Smooth muscle cell of the brain vasculature (primary cell): ENCODE data around the gene ATP6AP1.
A peak's percentile ranks its signal among the peaks of the same experiment; 100 is the strongest.

Experiments used
- DNase-seq: peaks from one replicate; pipeline ENCODE4 v3.0.0-alpha.2; 2012; ENCODE audit warnings: low read depth, low spot score

ATP6AP1 gene

DNA sequence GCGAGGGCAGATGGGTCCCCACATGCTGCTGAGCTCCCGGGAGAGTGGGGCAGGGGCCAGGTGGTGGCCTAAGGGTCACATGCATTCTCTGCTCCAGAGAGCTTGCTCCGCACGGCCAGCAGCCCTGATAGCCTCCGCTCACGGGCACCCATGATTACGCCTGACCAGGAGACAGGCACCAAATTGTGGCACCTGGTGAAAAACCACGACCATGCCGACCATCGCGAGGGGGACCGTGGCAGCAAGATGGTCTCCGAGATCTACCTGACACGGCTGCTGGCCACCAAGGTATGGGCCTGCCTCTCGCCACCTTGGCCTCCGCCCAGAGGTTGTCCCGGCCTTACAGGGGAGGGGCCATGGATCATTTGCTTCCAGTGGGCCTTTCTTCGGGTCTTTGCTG lies 41.4 kb downstream of the ATP6AP1 start:
- no peak for DNase-seq

DNA sequence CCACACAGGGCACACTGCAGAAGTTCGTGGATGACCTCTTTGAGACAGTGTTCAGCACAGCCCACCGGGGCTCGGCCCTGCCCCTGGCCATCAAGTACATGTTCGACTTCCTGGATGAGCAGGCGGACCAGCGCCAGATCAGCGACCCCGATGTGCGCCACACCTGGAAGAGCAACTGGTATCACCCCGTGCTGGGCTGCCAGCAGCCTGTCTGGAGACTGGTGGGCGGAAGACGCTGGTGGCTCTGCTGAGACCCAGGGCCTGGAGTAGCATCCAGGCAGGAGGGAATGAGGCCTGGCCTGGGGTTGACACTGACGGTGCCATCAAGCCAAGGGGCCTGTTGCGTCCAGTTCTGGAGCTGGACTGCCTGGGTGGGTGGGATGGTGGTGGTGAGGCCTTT lies 42.0 kb downstream of the ATP6AP1 start:
- no peak for DNase-seq

DNA sequence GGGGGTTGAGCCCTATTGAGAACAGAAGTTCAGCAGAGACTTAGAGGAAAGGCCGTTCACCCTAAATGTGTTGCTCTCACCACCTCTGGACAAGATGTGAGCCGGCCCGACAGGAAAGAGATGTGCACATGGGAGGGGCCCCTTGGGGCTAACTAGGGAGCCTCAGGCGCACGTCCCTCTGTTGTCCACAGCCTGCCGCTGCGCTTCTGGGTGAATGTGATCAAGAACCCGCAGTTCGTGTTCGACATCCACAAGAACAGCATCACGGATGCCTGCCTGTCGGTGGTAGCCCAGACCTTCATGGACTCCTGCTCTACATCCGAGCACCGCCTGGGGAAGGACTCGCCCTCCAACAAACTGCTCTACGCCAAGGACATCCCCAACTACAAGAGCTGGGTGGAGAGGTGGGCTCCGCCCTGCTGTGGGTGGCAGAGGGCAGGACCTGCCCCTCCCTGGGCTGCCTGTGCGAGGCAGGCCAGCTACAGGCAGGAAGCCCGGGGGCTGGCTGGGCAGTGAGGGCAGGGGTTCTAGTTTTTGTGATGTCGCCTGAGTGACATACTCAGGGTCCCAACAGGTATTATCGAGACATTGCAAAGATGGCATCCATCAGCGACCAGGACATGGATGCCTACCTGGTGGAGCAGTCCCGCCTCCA lies 42.6 kb downstream of the ATP6AP1 start:
- no peak for DNase-seq

DNA sequence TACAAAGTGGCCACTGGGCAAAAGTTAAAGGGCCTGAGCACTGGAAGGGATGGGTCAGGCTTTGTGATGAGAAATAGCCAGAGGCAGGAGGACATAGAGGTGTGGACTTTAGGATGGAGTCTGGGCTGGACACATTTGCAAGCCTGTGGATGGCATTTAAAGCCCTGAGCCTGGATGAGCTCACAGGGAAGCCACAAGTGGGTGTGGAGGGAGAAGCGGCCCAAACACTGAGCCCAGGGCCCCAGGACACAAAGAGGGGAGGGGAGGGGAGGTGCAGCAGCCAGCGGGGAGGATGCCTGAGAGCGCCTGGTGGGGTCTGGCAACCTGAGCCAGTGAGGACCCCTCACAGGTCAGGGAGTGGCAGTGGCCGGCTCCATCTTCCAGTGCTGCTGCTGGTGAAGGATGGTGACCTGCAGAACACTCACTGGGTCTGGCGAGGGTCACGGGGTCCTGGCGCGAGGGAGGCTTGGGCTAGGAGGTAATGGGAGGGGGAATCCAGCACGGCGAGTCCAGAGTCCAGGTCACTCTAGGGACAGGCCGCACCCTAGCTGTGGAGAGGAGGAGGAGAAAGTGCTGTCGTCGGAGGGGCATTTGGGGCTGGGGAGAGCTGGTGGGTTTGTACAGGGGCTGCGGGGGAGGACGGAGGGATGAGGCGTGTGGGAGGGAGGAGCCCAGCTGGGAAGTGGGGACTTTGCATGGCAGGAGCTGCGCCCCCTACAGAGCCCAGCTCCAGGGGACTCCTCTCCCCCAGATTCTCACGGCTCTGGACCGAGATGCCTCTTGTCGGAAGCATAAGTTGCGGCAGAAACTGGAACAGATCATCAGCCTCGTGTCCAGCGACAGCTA lies 43.6 kb downstream of the ATP6AP1 start:
- no peak for DNase-seq

DNA sequence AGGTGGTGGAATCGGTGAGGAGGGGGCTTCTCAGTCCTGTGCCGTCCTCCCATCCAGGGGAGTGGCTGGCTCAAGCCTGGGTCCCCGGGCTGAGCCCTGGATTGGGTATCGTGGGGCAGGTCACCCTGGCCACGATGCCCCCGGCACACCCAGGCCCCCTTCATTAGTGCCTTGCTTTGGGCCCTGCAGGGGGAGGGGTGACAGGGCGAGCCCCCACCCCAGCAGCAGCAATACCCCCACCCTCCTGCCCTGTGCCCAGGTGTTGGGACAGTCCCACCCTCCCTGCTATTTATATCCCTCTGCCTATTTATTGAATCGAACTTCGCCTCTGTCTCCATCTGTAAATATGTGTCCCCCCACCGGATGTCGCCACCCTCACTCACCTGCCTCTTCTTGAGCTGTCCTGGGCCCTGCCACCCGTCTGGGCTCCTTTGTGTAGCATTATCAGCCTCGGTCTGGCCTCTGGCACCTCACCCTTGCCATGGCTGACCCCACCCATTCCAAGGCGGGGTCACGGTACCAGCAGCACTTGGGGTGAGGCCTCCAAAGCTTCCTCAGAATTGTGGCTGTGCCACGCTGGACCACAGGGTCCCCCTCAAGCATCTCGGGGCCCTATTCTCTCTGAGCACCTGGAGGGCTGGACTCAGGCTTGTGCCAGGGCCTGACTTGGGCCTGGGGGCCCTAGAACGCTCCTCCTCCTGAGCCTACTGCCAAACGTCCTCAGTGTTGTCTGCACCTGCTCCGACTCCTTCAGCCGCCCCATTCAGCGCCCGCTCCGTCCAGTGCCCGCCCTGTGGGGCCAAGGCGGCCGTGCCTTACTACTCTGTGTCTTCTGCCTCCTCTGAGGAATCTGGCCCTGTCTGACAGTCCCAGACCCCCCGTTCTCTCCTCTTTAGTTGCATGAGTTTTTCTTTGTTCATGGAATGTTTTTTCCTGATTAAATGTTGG lies 44.5 kb downstream of the ATP6AP1 start:
- DNase-seq: no peak

DNA sequence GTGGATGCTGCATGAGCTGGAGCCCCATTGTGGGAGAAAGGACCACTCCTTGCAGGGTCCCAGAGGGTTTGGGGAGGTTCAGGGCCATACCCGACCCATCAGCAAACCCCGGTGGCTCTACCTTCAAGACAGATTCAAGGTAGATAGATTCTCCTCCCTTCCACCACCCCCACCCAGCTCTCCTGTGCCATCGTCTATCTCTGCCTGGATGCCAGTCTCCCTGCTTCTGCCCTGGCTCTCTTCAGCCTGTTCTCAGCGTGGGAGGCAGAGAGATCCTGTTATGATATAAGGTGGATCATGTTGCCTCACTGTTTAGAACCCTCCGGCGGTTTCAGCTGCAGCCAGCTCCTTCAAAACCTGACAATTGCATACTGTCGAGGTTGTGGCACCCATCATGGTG lies 45.2 kb downstream of the ATP6AP1 start:
- DNase-seq: no peak

DNA sequence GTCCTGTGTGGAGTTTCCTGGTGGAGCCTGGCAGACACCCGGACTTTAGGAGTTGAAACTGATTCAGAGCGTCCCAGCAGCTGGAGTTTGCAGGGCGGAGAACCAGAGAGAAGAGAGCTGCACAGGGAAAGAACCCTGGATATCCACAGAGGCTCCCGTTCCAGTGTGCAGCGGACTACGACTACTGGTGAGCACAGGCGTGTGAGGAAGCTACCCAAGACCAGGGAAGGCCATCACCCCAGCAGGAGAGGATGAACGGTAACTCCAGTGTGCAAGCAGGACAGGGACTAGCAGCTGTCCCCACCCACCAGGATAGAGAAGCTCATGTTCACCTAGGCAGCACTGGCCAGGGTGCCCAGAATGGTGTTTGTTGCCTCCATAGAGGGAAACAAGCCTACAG lies 48.3 kb downstream of the ATP6AP1 start:
- DNase-seq: no peak

DNA sequence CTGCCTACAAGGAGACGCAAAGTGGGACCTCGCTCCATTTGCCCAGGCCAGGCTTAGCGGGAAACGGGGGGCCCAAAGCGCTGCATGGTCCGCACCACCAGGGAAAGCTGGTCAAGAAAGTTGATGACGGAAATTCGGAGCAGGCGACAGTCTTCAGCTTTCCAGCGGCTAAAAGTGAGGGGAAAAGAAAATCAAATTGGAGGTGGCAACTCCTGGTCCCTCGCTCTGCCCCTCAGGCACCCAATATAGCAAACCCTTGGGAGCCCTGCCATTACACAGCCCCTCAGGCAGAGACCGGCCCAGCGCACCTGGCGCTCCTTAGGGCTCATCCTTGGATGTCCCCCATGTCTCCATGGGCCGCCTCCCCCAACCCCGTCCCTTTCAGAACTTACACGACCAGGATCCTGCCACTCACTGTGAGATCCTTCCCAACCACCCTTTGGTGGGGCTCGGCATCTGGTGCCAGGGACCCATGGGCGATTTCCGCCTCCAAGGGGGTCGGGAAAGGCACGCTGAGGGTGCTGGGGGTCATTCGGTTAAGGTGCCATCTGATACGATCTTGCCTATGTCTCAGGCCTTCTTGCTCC lies 49.5 kb downstream of the ATP6AP1 start:
- no peak for DNase-seq

DNA sequence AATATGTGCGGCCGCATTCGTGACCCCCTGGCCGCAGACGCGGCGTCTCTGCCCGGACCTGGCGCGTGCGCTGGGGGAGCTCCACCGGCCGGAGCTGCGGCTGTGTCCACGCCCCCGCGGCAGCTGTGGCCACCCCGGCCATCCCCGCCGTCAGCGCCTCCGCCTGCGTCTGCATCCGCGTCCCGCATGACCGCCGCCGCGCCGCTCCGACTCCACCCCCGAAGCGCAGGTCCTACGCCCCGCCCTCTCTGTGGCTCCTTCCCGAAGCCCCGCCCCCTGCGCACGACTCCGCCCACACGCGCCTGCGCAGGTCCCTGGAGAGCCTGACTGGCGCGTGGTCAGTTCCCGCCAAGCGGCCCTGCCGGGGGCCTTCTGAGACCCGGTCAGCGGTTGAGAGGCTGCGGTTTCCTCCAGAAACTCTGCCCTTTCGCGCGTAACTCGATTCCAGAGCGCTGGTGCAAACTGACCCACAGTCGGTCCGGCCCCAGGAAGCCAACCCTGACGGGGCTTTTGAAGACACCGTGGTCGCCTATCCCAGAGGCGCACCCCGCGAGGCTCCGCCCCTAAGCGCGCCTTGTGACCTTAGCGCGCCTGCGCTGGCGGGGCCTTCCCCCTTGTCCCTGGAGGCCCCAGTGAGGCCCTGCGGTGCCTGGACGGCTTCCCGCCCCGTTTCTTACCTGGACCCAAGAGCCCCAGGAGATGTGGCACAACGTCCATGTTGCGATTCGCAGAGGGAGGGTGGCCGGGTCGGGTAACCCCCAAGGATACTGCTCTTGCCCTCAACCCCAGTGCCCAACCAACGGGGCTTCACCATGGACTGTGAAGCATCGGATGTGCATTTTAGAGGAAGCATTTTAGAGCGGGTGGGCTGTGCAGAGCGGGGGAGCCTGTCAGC lies 50.5 kb downstream of the ATP6AP1 start, which contains the start of gene LAGE3:
Gene LAGE3 (minus strand): TSS at position 554 of the 895 bp plus-strand sequence. CDS start 366 bp downstream, at position 188.
- peak; percentile 58 for DNase-seq

DNA sequence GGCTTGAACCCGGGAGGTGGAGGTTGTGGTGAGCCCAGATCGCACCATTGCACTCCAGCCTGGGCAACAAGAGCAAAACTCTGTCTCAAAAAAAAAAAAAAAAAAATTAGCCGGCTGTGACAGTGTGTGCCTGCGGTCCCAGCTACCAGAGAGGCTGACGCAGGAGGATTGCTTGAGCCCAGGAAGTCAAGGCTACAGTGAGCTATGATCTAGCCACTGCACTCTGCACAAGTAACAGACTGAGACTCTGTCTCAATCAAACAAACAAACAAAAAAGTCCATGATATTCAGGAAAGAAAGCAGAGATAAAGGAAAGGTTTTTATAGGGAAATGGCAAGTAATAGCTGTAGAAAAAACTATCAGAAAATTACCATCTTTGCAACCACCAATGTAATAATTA lies 52.7 kb downstream of the ATP6AP1 start:
- DNase-seq: no peak

DNA sequence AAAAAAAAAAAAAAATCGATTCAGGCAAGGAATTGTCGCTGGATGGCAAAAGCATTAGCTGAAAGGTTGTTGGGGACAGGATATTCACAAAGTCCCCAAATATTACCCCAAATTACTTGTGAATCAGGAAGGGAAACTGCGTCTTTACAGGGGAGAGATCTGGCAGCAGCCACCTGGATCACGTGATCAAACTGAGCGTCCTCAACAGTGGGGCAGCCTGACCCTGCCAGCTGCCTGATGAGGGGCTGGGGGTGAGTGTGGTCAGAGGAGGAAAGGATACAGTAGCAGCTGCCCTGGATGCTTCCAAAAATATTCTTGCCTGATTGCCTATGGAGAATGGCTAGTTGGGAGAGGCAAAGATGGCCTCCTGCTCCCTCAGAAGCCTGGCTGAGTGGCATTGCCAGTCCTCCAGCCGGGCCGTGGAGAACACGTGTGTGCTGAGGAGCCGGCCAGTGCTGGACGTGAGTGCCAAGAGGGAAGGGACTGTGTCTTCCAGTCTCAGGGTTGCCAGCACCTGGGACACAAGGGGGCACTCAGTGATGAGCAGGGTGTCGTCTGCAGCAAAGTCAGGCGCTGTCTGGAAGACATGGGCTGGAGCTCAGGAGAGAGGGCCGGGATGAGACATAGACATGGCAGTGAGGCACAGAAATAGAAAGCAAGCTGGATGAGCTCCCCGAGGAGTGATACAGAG lies 53.6 kb downstream of the ATP6AP1 start:
- DNase-seq: no peak

DNA sequence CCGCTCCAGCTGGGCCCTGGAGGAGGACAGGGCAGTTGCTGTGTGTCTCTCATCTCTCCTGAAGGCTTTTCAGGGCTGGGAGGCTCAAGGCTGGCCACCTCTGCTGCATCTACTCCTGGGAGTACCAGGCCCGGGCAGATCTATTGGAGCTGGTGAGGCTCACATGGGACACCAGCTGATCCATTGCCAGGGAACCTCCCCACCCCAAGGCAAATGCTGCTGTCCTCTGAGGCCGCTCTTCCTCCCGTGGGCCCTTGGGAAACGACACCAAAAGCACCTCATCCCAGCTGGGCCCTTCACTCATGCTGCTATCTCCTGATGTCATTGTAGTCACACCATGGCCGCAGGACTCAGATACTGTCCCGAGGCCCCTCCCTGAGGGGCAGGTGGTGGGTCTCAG lies 54.3 kb downstream of the ATP6AP1 start:
- no peak for DNase-seq

DNA sequence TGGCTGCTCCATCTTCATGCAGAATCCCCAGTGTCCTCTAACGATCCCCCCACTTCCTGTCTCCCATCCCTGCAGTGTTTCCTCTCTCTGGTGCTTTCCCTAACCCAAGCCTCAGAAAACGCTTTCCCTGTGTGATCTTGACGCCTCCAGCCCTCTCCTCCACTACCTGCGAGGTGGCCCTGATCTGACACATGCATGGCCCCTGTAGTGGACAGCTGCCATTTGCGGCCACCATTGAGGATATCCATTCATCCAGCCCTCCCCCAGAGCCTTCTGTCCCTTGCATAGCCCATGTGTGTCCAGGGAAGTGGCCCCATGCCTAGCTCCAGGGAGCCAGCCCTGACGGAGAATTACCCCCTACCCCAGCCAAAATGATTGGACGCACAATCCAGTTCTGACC lies 54.8 kb downstream of the ATP6AP1 start:
- no peak for DNase-seq

DNA sequence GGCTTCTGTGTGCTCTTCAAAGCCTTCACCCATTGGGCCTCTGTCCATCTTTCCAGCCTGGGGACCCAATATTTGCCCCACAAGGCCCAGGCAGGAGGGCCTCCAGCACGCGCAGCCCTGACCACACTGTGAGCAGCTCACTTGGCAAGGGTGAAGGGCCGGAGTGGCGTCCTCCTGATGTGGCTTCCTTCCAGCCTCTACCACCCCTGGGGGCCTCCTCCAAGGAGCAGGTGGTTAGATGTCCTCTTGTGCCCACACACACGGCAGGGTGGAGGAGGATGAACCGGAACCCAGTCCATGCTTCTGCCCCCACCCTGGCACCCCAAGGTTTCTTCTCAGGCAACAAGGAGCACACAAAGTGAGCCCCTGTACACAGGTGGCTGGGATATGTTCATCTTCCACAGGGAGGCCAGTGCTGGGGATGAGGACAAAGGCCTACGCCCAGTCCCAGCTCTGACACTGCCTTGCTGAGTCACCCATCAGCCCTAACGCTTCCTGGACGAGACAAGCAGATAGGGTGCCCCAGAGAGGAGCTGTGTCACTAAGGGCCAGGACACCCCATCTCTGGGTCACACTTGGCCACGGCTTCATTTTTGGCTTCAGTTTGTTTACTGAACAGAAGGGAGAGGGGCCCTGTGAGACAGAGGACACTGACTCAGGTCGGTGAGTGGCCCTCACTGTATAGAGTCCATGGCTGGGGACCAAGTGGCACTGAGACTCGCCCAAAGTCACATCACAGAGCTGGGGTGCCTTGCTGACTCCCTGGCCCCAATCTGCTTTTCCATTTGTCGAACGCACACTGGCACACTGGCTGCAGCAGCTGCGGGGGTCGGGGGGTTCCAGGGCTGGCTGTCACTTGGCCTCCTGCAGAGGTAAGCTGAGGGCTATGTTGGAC lies 56.0 kb downstream of the ATP6AP1 start:
- no peak for DNase-seq

DNA sequence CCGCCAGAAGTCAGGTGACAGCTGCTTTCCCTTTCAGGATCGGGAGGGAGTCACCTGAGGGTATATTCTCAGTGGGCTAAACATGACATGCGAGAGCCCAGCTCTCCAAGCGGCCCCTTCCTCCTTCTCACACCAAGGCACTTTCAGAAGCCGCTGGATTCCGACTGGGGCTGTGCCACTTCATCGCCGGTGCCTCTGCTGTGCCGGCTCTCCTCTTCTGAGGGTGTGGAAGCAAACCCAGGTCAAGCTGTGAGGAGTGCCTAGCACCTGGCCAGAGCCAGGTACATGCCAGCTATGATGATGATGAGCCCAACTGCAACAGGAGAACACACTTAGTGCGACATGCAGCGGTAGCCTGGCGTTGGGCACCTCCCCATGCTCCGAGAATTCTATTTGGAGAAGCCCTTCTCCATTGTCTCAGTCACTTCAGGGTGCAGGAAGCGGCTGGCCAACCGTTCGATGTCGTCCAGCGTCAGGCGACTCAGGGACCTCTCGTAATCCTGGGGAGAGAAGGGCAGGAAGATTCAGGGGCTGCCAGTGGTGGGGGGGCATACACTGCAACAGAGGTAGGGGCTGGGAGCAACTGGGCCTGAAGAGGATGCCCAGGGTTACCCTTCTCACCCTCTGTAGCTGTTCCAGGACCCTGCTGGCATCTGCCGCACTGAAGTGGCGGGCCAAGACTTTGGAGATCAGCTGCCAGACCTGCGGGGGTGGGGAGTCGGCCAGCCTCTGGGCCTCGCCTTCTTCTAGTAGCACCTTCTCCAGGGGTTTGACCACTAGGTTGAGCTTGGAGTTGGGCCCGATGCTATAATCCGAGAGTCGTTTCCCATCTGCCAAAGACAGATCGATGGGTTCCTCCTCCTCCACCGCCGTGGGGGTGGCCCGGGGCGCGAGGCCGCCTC lies 56.9 kb downstream of the ATP6AP1 start:
- DNase-seq: no peak

DNA sequence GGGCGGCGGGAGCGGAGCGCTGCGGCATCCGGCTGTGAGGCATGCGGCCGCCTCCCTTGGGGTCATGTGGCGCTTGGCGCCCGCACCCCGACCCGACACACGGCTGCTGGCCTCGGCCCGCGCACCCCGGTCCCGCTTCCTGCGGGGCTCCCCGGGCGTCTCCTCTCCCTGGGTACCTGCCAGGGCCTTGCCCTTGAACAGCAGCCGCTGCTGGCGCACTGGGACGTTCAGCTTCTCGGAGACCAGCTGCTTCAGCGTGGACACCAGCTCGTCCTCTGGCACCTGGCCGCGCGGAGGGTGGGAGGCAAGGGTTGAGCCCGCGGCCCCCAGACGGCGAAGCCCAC lies 57.5 kb downstream of the ATP6AP1 start:
- no peak for DNase-seq
